Parathyroid adenoma (tissue), 2 donors: Measurements from ENCODE around the gene EXOC4.

Source experiments
- H2AFZ ChIP-seq: fragments of 300-600 bp; sonication (generic); one replicate; pipeline ENCODE4 v1.7.0; 2017; ENCODE audit warnings: antibody characterized with exemption, mild to moderate bottlenecking
- H3K27ac ChIP-seq: fragments of 300-600 bp; sonication (generic); one replicate; pipeline ENCODE4 v1.7.0; 2017
- H3K27me3 ChIP-seq: fragments of 300-600 bp; sonication (generic); one replicate; pipeline ENCODE4 v1.7.0; 2017; ENCODE audit warnings: low read length; ENCODE audit not compliant: control insufficient read depth, insufficient read depth
- H3K36me3 ChIP-seq: fragments of 300-600 bp; sonication (generic); one replicate; pipeline ENCODE4 v1.7.0; 2017; ENCODE audit warnings: low read length; ENCODE audit not compliant: control insufficient read depth, insufficient read depth
- H3K4me1 ChIP-seq: fragments of 300-600 bp; sonication (generic); one replicate; pipeline ENCODE4 v1.7.0; 2017; ENCODE audit warnings: control low read depth
- H3K4me2 ChIP-seq: fragments of 300-600 bp; sonication (generic); one replicate; pipeline ENCODE4 v1.7.0; 2017; ENCODE audit warnings: low read length
- H3K4me3 ChIP-seq: fragments of 300-600 bp; sonication (generic); one replicate; pipeline ENCODE4 v1.7.0; 2017; ENCODE audit warnings: low read depth, low read length
- H3K79me2 ChIP-seq: fragments of 300-600 bp; sonication (generic); one replicate; pipeline ENCODE4 v1.7.0; 2017; ENCODE audit warnings: control low read depth
- H3K9ac ChIP-seq: fragments of 300-600 bp; sonication (generic); one replicate; pipeline ENCODE4 v1.7.0; 2017; ENCODE audit warnings: mild to moderate bottlenecking
- H3K9me3 ChIP-seq: fragments of 300-600 bp; sonication (generic); one replicate; pipeline ENCODE4 v1.7.0; 2017; ENCODE audit warnings: low read length; ENCODE audit not compliant: control insufficient read depth
- CTCF ChIP-seq: fragments of 300-600 bp; sonication (generic); IDR thresholded peaks from one replicate; pipeline ENCODE4 v1.7.0; 2017; ENCODE audit warnings: antibody characterized with exemption, mild to moderate bottlenecking
- donor health status: primary hyperparathyroidism.

Gene EXOC4

GRCh38 chr7:133851411-133851810 lies 598.5 kb downstream of the EXOC4 start:
- TF ChIP-seq CTCF = no peak
- Histone ChIP-seq H3K4me1 (peaks cover 10% of the 10 kb centered on the region), H3K9ac (no peak overlapping the region), H3K4me3 (no peak overlapping the region), H2AFZ (no peak overlapping the region), H3K36me3 (no peaks in the 10 kb centered on the region), H3K27me3 (no peaks in the 10 kb centered on the region), H3K9me3 (no peaks in the 10 kb centered on the region), H3K27ac (no peak overlapping the region), H3K4me2 (no peak overlapping the region), H3K79me2 (no peaks in the 10 kb centered on the region)

GRCh38 chr7:133853706-133854276 lies 600.9 kb downstream of the EXOC4 start:
- Histone ChIP-seq H3K4me2 (peak overlapping the region; percentile 32), H3K27ac (peak overlapping the region; percentile 85), H2AFZ (peak overlapping the region; percentile 65), H3K27me3 (no peaks in the 10 kb centered on the region), H3K36me3 (no peaks in the 10 kb centered on the region), H3K9ac (no peak overlapping the region), H3K79me2 (no peaks in the 10 kb centered on the region), H3K4me1 (peaks cover 10% of the 10 kb centered on the region), H3K9me3 (no peaks in the 10 kb centered on the region), H3K4me3 (no peak overlapping the region)
- peak; percentile 79 for TF ChIP-seq CTCF

GRCh38 chr7:133854739-133855138 lies 601.9 kb downstream of the EXOC4 start:
- H3K9me3 ChIP-seq = no peaks in the 10 kb centered on the region
- H3K36me3 ChIP-seq = no peaks in the 10 kb centered on the region
- H3K4me3 ChIP-seq = no peak overlapping the region
- H3K27ac ChIP-seq = peak overlapping the region; percentile 85
- peaks cover 14% of the 10 kb centered on the region for H3K4me1 ChIP-seq
- H3K79me2 ChIP-seq = no peaks in the 10 kb centered on the region
- no peak overlapping the region for H3K9ac ChIP-seq
- peak overlapping the region; percentile 65 for H2AFZ ChIP-seq
- TF ChIP-seq CTCF = peak; percentile 33
- no peaks in the 10 kb centered on the region for H3K27me3 ChIP-seq
- H3K4me2 ChIP-seq = peak overlapping the region; percentile 32

- no peaks in the 10 kb centered on the region for H3K9me3 ChIP-seq
- H3K27ac ChIP-seq = no peak overlapping the region
- TF ChIP-seq CTCF = no peak
- no peak overlapping the region for H2AFZ ChIP-seq
- H3K4me1 ChIP-seq = peaks cover 37% of the 10 kb centered on the region
- no peaks in the 10 kb centered on the region for H3K79me2 ChIP-seq
- H3K36me3 ChIP-seq = no peaks in the 10 kb centered on the region
- H3K9ac ChIP-seq = no peak overlapping the region
- H3K4me3 ChIP-seq = no peak overlapping the region
- H3K4me2 ChIP-seq = no peak overlapping the region
- no peaks in the 10 kb centered on the region for H3K27me3 ChIP-seq
Measured at GRCh38 chr7:133857376-133858119, 604.7 kb downstream of the EXOC4 start.

GRCh38 chr7:133858311-133858710 lies 605.4 kb downstream of the EXOC4 start:
- Histone ChIP-seq H3K4me3 (no peak overlapping the region), H3K79me2 (no peaks in the 10 kb centered on the region), H3K27ac (no peak overlapping the region), H3K4me1 (peaks cover 33% of the 10 kb centered on the region), H2AFZ (no peak overlapping the region), H3K36me3 (no peaks in the 10 kb centered on the region), H3K9ac (no peak overlapping the region), H3K27me3 (no peaks in the 10 kb centered on the region), H3K4me2 (no peak overlapping the region), H3K9me3 (no peaks in the 10 kb centered on the region)
- no peak for TF ChIP-seq CTCF
